K562 (cell line): ENCODE data around the gene PAX5. TPM values are rescaled to one million over a fixed set of nuclear protein-coding genes. Genes with fewer than 3 reads are reported as not detected.

Source experiments
- ATAC-seq: fragments of 200-7000 bp; cut with Tn5 transposase; 3 replicates; pipeline ENCODE4 v1.9.1; 2020; ENCODE audit warnings: moderate library complexity
- BruUV-seq: library from RNA; stranded (reverse); fragments of 400-500 nt; replicated peaks from 2 replicates; lab custom pipeline; 2021; lab: Mats Ljungman, UMichigan
- CTCF ChIA-PET: fragments of 300-600 bp; formaldehyde crosslinking; extraction: SDS; loops from one replicate; lab custom pipeline; 2021; ENCODE audit warnings: low intra/inter-chr PET ratio; lab: Yijun Ruan, JAX
- POLR2A ChIA-PET: fragments of 300-600, 350-650 bp; sonication (Branson Sonifier 250); formaldehyde crosslinking; extraction: SDS; loops from one replicate; lab custom pipeline; 2021; ENCODE audit warnings: antibody characterized with exemption, inconsistent platforms; lab: Yijun Ruan, JAX
- DNase-seq, 4 experiments: peaks; one replicate each; pipeline versions ENCODE4 v3.0.0 to v3.0.0-alpha.2; 2011 to 2018; ENCODE audit warnings: low spot score in 3 of 4, mixed read lengths in 3 of 4; ENCODE audit errors: extremely low read depth in 1 of 4
- FAIRE-seq: peaks from 2 replicates; lab custom pipeline; 2011; peaks lifted over from hg19 to GRCh38; lab: Jason Lieb, UNC
- H2AFZ ChIP-seq: 2 replicates; pipeline ENCODE4 v1.6.0; 2011; ENCODE audit warnings: low read depth, low read length, control low read depth, inconsistent platforms
- H3K27ac ChIP-seq: fragments of 200-600 bp; 3 replicates; pipeline ENCODE4 v1.8.0; 2011; ENCODE audit warnings: low read depth, mild to moderate bottlenecking, control low read depth, inconsistent platforms, low read length, moderate library complexity, mixed read lengths; ENCODE audit errors: extremely low read depth
- H3K27me3 ChIP-seq, 2 experiments: fragments of 300-600 bp in 1 of 2; 2 replicates in 1 of 2; 3 replicates in 1 of 2; pipeline versions ENCODE4 v1.6.0 to v1.8.0; 2011; ENCODE audit warnings: inconsistent platforms in 2 of 2, low read length in 2 of 2, mild to moderate bottlenecking in 1 of 2, mixed read lengths in 1 of 2, moderate library complexity in 1 of 2; ENCODE audit not compliant: control insufficient read depth in 2 of 2, insufficient read depth in 2 of 2
- H3K36me3 ChIP-seq: fragments of 300-600 bp; 3 replicates; pipeline ENCODE4 v1.8.0; 2011; ENCODE audit warnings: mild to moderate bottlenecking, low read length, inconsistent platforms; ENCODE audit not compliant: control insufficient read depth, insufficient read depth
- H3K4me1 ChIP-seq, 2 experiments: fragments of 200-600 bp in 1 of 2; replicated peaks in 1 of 2; 2 replicates in 1 of 2; 3 replicates in 1 of 2; pipeline versions ENCODE4 v1.5.1 to v1.8.0; 2011; ENCODE audit warnings: inconsistent platforms in 2 of 2, low read length in 2 of 2, mild to moderate bottlenecking in 1 of 2, mixed read lengths in 1 of 2, moderate library complexity in 1 of 2; ENCODE audit not compliant: control insufficient read depth in 2 of 2, insufficient read depth in 2 of 2
- H3K4me2 ChIP-seq: 2 replicates; pipeline ENCODE4 v1.6.1; 2011; ENCODE audit warnings: low read length, control low read depth, inconsistent platforms, mixed read lengths; ENCODE audit not compliant: insufficient read depth
- H3K4me3 ChIP-seq: fragments of 200-600 bp; sonication (generic), shearing (Covaris generic); 2 replicates; pipeline ENCODE4 v1.5.1; 2016; ENCODE audit warnings: control low read depth, inconsistent platforms
- H3K79me2 ChIP-seq: fragments of 200-600 bp; 3 replicates; pipeline ENCODE4 v1.8.0; 2011; ENCODE audit warnings: low read length, inconsistent platforms; ENCODE audit not compliant: control insufficient read depth, insufficient read depth
- H3K9ac ChIP-seq, 2 experiments: 2 replicates each; pipeline versions ENCODE4 v1.6.0 to v1.6.1; 2011; ENCODE audit warnings: low read depth in 2 of 2, low read length in 2 of 2, control low read depth in 1 of 2, inconsistent platforms in 1 of 2, mild to moderate bottlenecking in 1 of 2, mixed read lengths in 1 of 2; ENCODE audit not compliant: insufficient read depth in 1 of 2
- H3K9me1 ChIP-seq: one replicate; pipeline ENCODE4 v1.6.0; 2011; ENCODE audit warnings: inconsistent platforms, mild to moderate bottlenecking, low read length, moderate library complexity; ENCODE audit not compliant: control insufficient read depth, insufficient read depth
- H3K9me3 ChIP-seq: replicated peaks from 2 replicates; pipeline ENCODE4 v1.5.1; 2011; ENCODE audit warnings: low read depth, low read length, inconsistent platforms; ENCODE audit not compliant: control insufficient read depth, insufficient read depth
- H4K20me1 ChIP-seq: replicated peaks from 2 replicates; pipeline ENCODE4 v1.6.1; 2011; ENCODE audit warnings: low read length, inconsistent platforms, mixed read lengths; ENCODE audit not compliant: control insufficient read depth, insufficient read depth
- CTCFL ChIP-seq: IDR thresholded peaks from 2 replicates; pipeline ENCODE4 v1.6.1; 2011; ENCODE audit warnings: borderline replicate concordance, low read depth, mild to moderate bottlenecking, moderate library complexity, low read length; ENCODE audit not compliant: insufficient read depth, poor library complexity, severe bottlenecking
- FOXP1 ChIP-seq: sonication (generic); formaldehyde crosslinking; IDR thresholded peaks from 2 replicates; pipeline ENCODE4 v1.8.0; 2022; ENCODE audit warnings: mild to moderate bottlenecking, missing genetic modification reagents
- NRF1 ChIP-seq, 2 experiments: fragments of 450-650 bp; IDR thresholded peaks in 1 of 2; conservative IDR thresholded peaks in 1 of 2; 2 replicates each; pipeline ENCODE4 v1.6.1; 2014; ENCODE audit warnings: mild to moderate bottlenecking in 2 of 2
- PRPF4 ChIP-seq: fragments of 200-400 bp; formaldehyde crosslinking; IDR thresholded peaks from one replicate; pipeline ENCODE4 v1.6.1; 2017; ENCODE audit warnings: low read length, low read depth, mild to moderate bottlenecking; ENCODE audit not compliant: insufficient read depth, poor library complexity, severe bottlenecking
- UBTF ChIP-seq, 2 experiments: IDR thresholded peaks; 2 replicates each; pipeline ENCODE4 v1.6.1; 2012; ENCODE audit warnings: improper control_type of control experiment in 2 of 2, low read depth in 2 of 2, low read length in 2 of 2, borderline replicate concordance in 1 of 2
- ZNF121 ChIP-seq: sonication (generic); formaldehyde crosslinking; conservative IDR thresholded peaks from 2 replicates; pipeline ENCODE4 v1.8.0; 2022; ENCODE audit warnings: missing genetic modification reagents
- ZNF175 ChIP-seq: fragments of 200-800 bp; sonication (Bioruptor generic); IDR thresholded peaks from 2 replicates; pipeline ENCODE4 v1.6.1; 2016; ENCODE audit warnings: low read depth, mild to moderate bottlenecking, missing genetic modification characterization, missing compliant biosample characterization
- ZNF324 ChIP-seq: fragments of 250-450 bp; sonication (Bioruptor Pico); IDR thresholded peaks from 2 replicates; pipeline ENCODE4 v1.4.0; 2020; ENCODE audit warnings: mild to moderate bottlenecking
- WGBS: fragments of 100-300 bp; shearing (Covaris generic); methylation state at CpG from one replicate; pipeline ENCODE4 v1.1.6; 2016; ENCODE audit warnings: low coverage, mixed read lengths; ENCODE audit not compliant: insufficient coverage; ENCODE audit errors: missing lambda C conversion rate; 5-methylcytosine and 5-hydroxymethylcytosine counted together
- in situ Hi-C: fragments of 300-500 bp; cut with MboI; formaldehyde crosslinking; loops from 4 replicates; pipeline ENCODE4 v1.15.0; 2018; ENCODE audit warnings: inconsistent platforms, mixed read lengths
- intact Hi-C: fragments of 100-400 bp; cut with micrococcal nuclease; formaldehyde crosslinking; loops from 2 replicates; pipeline ENCODE4 v1.14.2; 2022
- polyA plus RNA-seq, 8 experiments: library from polyadenylated mRNA; depleted of rRNA in 4 of 8; stranded (reverse) in 5 of 8; unstranded in 3 of 8; fragments of >200 nt; fragmentation: Nextera tagmentation in 2 of 8; fragmentation: Illumina TruSeq in 1 of 8; extraction: Ambion mirVana in 2 of 8; extraction: Trizol in 1 of 8; gene quantifications; 2 replicates each; pipeline versions ENCODE4 v1.2.1 to v1.2.3, GENCODE V29; 2011 to 2014; ENCODE audit warnings: inconsistent platforms in 1 of 8, missing spikeins in 1 of 8
- total RNA-seq, 7 experiments: library from RNA; depleted of rRNA in 6 of 7; stranded (reverse); fragments of >200 nt in 6 of 7; fragmentation: Illumina TruSeq in 2 of 7; extraction: Trizol in 2 of 7; gene quantifications; 2 replicates each; pipeline versions ENCODE4 v1.2.1 to v1.2.3, GENCODE V29; 2011 to 2021; ENCODE audit warnings: low replicate concordance in 1 of 7

PAX5 gene
- total and polyA plus RNA-seq, 9 of the 15 experiments (the other 6 are each of a cell fraction or from before 2014, with no cell fraction given), result 0.03 to 0.09 TPM; not detected in 7

GRCh38 chr9:37007295-37007694, 26.8 kb downstream of the PAX5 start:
- 0% methylated on average over 7 of the region's 13 CpGs for WGBS
- Histone ChIP-seq H4K20me1 (no peaks in the 10 kb centered on the region), H3K9me1 (no peaks in the 10 kb centered on the region), H3K4me1 (no peaks in the 10 kb centered on the region; a peak in 1 of 5 replicates), H3K36me3 (no peaks in the 10 kb centered on the region)
- TF ChIP-seq FOXP1 (CRISPR knock-in tag) (no peak), NRF1 (conservative IDR thresholded peaks at IDR 0.05 in 1 of 2, IDR thresholded peaks at IDR 0.05 in 1 of 2) (peak; percentile 54 to 64)
- TF ChIP-seq, all 486 proteins: peak for 1
- Histone ChIP-seq H3K9ac (no peak overlapping the region), H2AFZ (no peak overlapping the region), H3K27me3 (peaks cover 11 to 36% of the 10 kb centered on the region in 2 experiments; a peak in 4 of 5 replicates), H3K4me2 (no peak overlapping the region), H3K4me3 (no peak overlapping the region), H3K27ac (no peak overlapping the region), H3K79me2 (no peaks in the 10 kb centered on the region), H3K9me3 (no peaks in the 10 kb centered on the region)
- ChIA-PET CTCF (no interaction called here), POLR2A (no interaction called here)
- intact Hi-C loops (no loop called here), in situ Hi-C loops (no loop called here)
- no peak for FAIRE-seq
- ATAC-seq, result no peak
- DNase-seq, result no peak
- no TSS peak for BruUV-seq

- no peaks in the 10 kb centered on the region for H3K36me3 ChIP-seq
- FAIRE-seq (no peak), ATAC-seq (no peak), DNase-seq (no peak)
- in situ Hi-C loops, result no loop called here
- ChIA-PET CTCF (interaction anchor here (0.6 kb wide), 1 partner anchor 476 kb away, joined by 3 read pairs; no protein-coding TSS in a partner anchor), POLR2A (no interaction called here)
- H3K4me1 ChIP-seq, result no peaks in the 10 kb centered on the region; a peak in 1 of 5 replicates
- no peak overlapping the region for H3K4me3 ChIP-seq
- H3K27ac ChIP-seq, result no peak overlapping the region
- no peaks in the 10 kb centered on the region for H3K9me1 ChIP-seq
- H3K79me2 ChIP-seq, result no peaks in the 10 kb centered on the region
- H2AFZ ChIP-seq, result no peak overlapping the region
- no TSS peak for BruUV-seq
- WGBS, result 0% methylated on average over 6 of the region's 6 CpGs
- no peak overlapping the region for H3K9ac ChIP-seq
- intact Hi-C loops, result no loop called here
- H3K9me3 ChIP-seq, result no peaks in the 10 kb centered on the region
- no peak overlapping the region for H3K4me2 ChIP-seq
- peaks cover 14 to 40% of the 10 kb centered on the region in 2 experiments; a peak in 4 of 5 replicates for H3K27me3 ChIP-seq
- H4K20me1 ChIP-seq, result no peaks in the 10 kb centered on the region
- TF ChIP-seq ZNF175 (no peak), CTCFL (no peak), ZNF121 (CRISPR knock-in tag) (no peak), PRPF4 (no peak), UBTF (IDR thresholded peaks at IDR 0.05; ENCODE audit: borderline replicate concordance in 1 of 2, low read depth in 2 of 2, low read length in 2 of 2) (no peak), ZNF324 (CRISPR knock-in tag) (no peak)
These were observed 28.4 kb downstream of the PAX5 start for GRCh38 chr9:37005517-37006140.
